Epithelial cell of esophagus (primary cell): ENCODE measurements around the gene GAREM1.

Source experiments
- DNase-seq: peaks from one replicate; pipeline ENCODE4 v3.0.0; 2010; ENCODE audit warnings: low read depth
- H3K4me3 ChIP-seq: 2 replicates; pipeline ENCODE4 v1.5.1; 2011; ENCODE audit warnings: mild to moderate bottlenecking, low read length, control low read depth
- TF ChIP-seq, protein P1 (sequence below): IDR thresholded peaks from 2 replicates; pipeline ENCODE4 v1.5.1; 2011; ENCODE audit warnings: low read depth, mild to moderate bottlenecking, low read length, control low read depth, inconsistent platforms; ENCODE audit not compliant: insufficient read depth; ENCODE audit errors: missing control alignments

GAREM1 gene

DNA sequence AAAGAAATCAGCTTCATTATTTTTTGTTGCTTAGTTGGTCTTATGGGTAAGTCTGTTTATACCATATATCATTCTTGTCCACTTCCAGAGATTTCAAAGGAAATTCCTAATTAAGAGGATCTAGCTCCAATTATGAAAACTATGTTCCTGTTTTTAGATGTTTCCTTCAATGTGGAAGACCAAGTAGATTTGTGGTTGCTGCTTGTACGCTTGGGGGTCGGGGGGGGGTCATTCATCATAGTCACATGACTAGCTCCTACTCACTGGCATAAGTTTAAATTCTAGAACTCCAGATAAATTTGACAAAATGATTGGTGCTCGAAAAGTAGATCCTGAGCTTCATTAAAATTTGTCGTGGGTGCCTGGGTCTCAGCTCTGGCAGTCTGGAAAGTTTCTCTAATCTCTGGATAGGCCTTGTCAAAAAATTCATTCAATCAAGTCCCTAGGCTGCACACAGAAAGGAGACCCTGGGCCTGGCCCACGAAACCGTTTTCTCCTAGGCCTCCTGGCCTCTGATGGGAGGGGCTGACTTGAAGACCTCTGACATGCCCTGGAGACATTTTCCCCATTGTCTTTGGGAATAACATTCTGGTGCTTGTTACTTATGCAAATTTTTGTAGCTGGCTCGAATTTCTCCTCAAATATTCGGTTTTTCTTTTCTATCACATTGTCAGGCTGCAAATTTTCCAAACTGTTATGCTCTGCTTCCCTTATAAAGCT lies 218.4 kb downstream of the GAREM1 start:
- no peak overlapping the region for H3K4me3 ChIP-seq
- TF ChIP-seq, protein P1, sequence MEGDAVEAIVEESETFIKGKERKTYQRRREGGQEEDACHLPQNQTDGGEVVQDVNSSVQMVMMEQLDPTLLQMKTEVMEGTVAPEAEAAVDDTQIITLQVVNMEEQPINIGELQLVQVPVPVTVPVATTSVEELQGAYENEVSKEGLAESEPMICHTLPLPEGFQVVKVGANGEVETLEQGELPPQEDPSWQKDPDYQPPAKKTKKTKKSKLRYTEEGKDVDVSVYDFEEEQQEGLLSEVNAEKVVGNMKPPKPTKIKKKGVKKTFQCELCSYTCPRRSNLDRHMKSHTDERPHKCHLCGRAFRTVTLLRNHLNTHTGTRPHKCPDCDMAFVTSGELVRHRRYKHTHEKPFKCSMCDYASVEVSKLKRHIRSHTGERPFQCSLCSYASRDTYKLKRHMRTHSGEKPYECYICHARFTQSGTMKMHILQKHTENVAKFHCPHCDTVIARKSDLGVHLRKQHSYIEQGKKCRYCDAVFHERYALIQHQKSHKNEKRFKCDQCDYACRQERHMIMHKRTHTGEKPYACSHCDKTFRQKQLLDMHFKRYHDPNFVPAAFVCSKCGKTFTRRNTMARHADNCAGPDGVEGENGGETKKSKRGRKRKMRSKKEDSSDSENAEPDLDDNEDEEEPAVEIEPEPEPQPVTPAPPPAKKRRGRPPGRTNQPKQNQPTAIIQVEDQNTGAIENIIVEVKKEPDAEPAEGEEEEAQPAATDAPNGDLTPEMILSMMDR: no peak
- DNase-seq: no peak

DNA sequence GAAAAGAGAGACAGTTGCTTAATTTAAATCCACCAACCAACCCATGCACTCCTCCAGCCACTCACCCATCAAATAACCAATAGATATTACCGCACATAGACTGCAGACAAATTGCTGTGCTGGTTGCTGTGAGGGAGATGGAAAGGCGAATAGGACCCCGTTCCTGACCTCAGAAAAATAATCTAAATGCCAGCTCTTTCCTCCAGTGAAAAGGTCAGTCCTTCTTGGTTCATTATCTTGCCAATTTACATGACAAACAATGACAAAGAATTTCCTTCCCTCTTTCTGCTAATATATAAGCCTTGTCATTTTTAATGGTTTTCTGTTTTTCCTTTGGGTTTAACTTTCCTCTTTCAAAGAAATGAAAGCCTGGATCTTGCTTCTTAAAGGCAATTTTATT lies 219.2 kb downstream of the GAREM1 start:
- H3K4me3 ChIP-seq: no peak overlapping the region
- TF ChIP-seq, protein P1: no peak
- no peak for DNase-seq

DNA sequence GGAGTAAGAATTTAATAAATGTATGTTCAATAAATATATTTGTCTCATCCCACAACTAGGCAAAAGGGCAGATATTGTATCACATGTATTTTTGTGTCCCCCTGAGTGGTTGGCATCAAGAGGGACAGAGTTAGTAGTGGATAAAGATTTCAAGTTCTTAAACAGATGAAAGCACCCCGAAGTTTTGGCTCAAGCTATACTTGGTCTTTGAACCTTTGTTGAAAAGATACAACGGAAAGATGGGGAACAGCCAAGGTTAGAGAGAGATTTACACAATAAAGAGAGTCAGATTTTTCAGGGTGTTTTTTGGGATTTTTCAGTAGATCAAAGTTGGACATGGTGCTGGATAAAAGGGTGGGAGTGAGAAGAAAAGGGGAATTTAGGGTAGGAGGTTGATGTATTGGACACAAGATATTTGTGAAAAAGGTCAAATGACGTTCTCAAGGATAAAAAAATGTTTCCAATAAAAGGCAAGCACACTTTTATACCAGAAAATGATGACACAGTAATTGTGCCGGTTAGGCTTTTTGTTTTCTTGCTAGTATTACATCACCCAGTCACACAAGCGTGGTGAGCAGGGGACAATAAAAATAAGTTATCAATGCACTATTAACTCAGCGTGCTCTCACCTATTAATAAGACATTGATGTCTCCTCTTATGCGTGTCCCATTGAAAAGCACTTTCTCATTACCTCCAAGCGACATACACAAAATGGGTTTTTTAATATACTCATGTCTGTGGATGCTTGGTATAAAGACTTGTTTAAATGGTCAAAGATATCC lies 221.3 kb downstream of the GAREM1 start:
- DNase-seq: no peak
- TF ChIP-seq, protein P1: no peak
- no peak overlapping the region for H3K4me3 ChIP-seq

DNA sequence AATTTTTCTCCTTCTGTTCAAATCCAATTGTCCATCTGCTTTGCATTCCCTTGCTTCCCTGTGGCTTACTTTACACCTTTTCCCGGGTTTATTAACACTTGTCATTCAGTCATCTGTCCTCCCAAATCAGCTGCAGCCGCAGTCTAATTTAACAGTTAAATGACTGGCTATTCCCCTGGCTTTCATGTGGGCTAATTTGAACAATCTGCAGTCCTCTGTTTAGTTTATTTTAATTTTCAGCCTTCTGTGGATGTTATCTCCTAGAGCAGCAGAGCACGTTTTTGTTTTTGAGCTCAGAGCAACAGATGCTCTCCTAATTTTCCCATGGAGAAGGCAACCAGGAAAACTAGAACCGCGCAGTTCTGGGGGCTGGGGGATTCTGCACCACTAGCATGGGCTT lies 225.8 kb downstream of the GAREM1 start:
- TF ChIP-seq, protein P1: no peak
- H3K4me3 ChIP-seq: no peak overlapping the region
- DNase-seq: no peak

DNA sequence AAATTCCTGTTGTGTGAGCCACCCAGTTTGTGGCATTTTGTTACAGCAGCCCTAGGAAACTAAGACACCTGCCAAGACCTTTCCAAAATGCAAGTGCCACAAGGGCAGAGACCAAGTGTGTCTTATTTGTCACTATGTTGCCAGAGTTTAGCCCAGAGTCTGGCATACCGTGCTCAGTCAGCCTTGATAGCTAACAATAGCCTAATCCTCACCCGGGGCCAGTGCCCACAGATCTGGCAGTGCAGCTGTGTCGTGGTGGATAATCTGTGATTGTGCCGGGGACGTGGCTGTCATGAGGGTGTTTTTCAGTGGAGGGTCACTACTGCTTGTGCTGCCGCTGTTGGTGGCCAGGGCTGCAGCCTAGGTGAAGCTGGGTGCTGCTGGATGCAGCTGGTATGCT lies 227.3 kb downstream of the GAREM1 start:
- DNase-seq: no peak
- TF ChIP-seq, protein P1: no peak

DNA sequence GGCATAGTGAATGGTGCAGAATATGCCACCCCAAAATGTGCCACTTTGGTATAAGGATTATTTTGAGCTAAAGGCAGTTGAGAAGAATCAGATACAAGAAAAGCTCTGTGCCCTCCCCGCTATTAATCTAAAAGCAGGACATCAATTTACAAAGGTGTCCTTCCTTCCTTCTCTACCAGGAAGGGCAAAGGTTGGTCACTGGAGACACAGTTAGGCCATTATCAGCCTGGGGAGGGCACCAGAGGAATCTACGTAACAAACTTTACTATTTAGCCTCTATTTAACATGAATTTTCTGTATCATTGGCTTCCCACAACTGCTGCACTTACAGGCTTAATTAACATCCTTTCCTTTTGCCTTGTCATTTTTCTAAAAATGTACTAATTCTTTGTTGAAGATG lies 228.3 kb downstream of the GAREM1 start:
- TF ChIP-seq, protein P1: no peak
- no peak for DNase-seq

More for the DNA sequence above, 227.3 kb downstream of the GAREM1 start:
- no peak overlapping the region for H3K4me3 ChIP-seq

More for the DNA sequence above, 228.3 kb downstream of the GAREM1 start:
- no peak overlapping the region for H3K4me3 ChIP-seq
